Endothelial cell of hepatic sinusoid (primary cell): Measurements from ENCODE around the gene NDUFV2.

Experiments
- in situ Hi-C: cut with HindIII; loops from 2 replicates; pipeline ENCODE4 v1.10.0; 2017; ENCODE audit warnings: low sequenced_read_pairs

The NDUFV2 gene

GRCh38 chr18:9182852-9183399 lies 80.4 kb downstream of the NDUFV2 start:
- in situ Hi-C loops, result loop anchor here (5.0 kb wide), 1 partner anchor 99 kb away; no protein-coding TSS in a partner anchor
